GM23338 (cell line): Measurements from ENCODE around the gene TAS2R14. TPM values are rescaled to one million over a fixed set of nuclear protein-coding genes. Genes with fewer than 3 reads are reported as not detected.

Experiments used
- ATAC-seq: fragments of 200-7000 bp; cut with Tn5 transposase; 3 replicates; pipeline ENCODE4 v1.9.1; 2020
- DNase-seq: peaks from one replicate; pipeline ENCODE4 v3.0.0-alpha.2; 2015; ENCODE audit warnings: low spot score
- H2AFZ ChIP-seq: fragments of 200-600 bp; sonication (generic); 2 replicates; pipeline ENCODE4 v1.8.0; 2016; ENCODE audit warnings: antibody characterized with exemption, mild to moderate bottlenecking, moderate library complexity
- H3F3A ChIP-seq: fragments of 200-600 bp; sonication (generic); replicated peaks from 2 replicates; pipeline ENCODE4 v1.8.0; 2017; ENCODE audit warnings: antibody characterized with exemption, mixed run types, low read depth
- H3K27ac ChIP-seq: fragments of 200-600 bp; sonication (generic); 2 replicates; pipeline ENCODE4 v1.6.1; 2016; ENCODE audit warnings: low read depth
- H3K27me3 ChIP-seq: fragments of 200-600 bp; sonication (generic); 2 replicates; pipeline ENCODE4 v1.8.0; 2016; ENCODE audit warnings: mild to moderate bottlenecking, mixed run types, moderate library complexity; ENCODE audit not compliant: insufficient read depth
- H3K36me3 ChIP-seq: fragments of 200-600 bp; sonication (generic); 2 replicates; pipeline ENCODE4 v1.8.0; 2016; ENCODE audit warnings: mild to moderate bottlenecking; ENCODE audit not compliant: insufficient read depth
- H3K4me1 ChIP-seq: fragments of 200-600 bp; sonication (generic); 2 replicates; pipeline ENCODE4 v1.8.0; 2016; ENCODE audit warnings: mild to moderate bottlenecking, moderate library complexity; ENCODE audit not compliant: insufficient read depth
- H3K4me2 ChIP-seq: fragments of 200-600 bp; sonication (generic); 2 replicates; pipeline ENCODE4 v1.7.1; 2017; ENCODE audit warnings: mixed run types
- H3K4me3 ChIP-seq: fragments of 200-600 bp; sonication (generic); 2 replicates; pipeline ENCODE4 v1.6.1; 2016; ENCODE audit warnings: mixed run types
- H3K79me2 ChIP-seq: fragments of 200-600 bp; sonication (generic); replicated peaks from 2 replicates; pipeline ENCODE4 v1.8.0; 2017; ENCODE audit warnings: mild to moderate bottlenecking; ENCODE audit not compliant: insufficient read depth
- H3K9me2 ChIP-seq: fragments of 200-600 bp; sonication (generic); 2 replicates; pipeline ENCODE4 v1.8.0; 2017; ENCODE audit not compliant: insufficient read depth
- H4K20me1 ChIP-seq: fragments of 200-600 bp; sonication (generic); replicated peaks from 2 replicates; pipeline ENCODE4 v1.8.0; 2017; ENCODE audit warnings: mild to moderate bottlenecking; ENCODE audit not compliant: insufficient read depth
- H3K27ac Mint-ChIP-seq: 2 replicates; pipeline ENCODE4 v1.8.0; 2020; ENCODE audit warnings: inconsistent platforms, mild to moderate bottlenecking, moderate library complexity, mixed read lengths
- H3K27me3 Mint-ChIP-seq: 3 replicates; pipeline ENCODE4 v1.8.0; 2022; ENCODE audit warnings: low read depth, mild to moderate bottlenecking, moderate library complexity, mixed read lengths, inconsistent platforms; ENCODE audit not compliant: insufficient read depth, poor library complexity
- H3K36me3 Mint-ChIP-seq: 3 replicates; pipeline ENCODE4 v1.8.0; 2021; ENCODE audit warnings: low read depth, mild to moderate bottlenecking, inconsistent platforms, moderate library complexity, mixed read lengths
- H3K4me1 Mint-ChIP-seq: 3 replicates; pipeline ENCODE4 v1.8.0; 2020; ENCODE audit warnings: mild to moderate bottlenecking, inconsistent platforms, mixed read lengths
- H3K4me3 Mint-ChIP-seq: 3 replicates; pipeline ENCODE4 v1.8.0; 2021; ENCODE audit warnings: moderate library complexity, mild to moderate bottlenecking, inconsistent platforms, mixed read lengths
- H3K9me3 Mint-ChIP-seq: 3 replicates; pipeline ENCODE4 v1.8.0; 2020; ENCODE audit warnings: moderate library complexity, mild to moderate bottlenecking, inconsistent platforms, mixed read lengths
- EZH2phosphoT487 ChIP-seq: fragments of 200-600 bp; sonication (generic); IDR thresholded peaks from one replicate; pipeline ENCODE4 v1.8.1; 2018; ENCODE audit warnings: antibody characterized with exemption; ENCODE audit not compliant: unreplicated experiment
- JUNB ChIP-seq: IDR thresholded peaks from one replicate; pipeline ENCODE4 v1.6.1; 2016; ENCODE audit warnings: antibody characterized with exemption; ENCODE audit not compliant: unreplicated experiment
- POLR2AphosphoS5 ChIP-seq: IDR thresholded peaks from 2 replicates; pipeline ENCODE4 v1.6.1; 2016; ENCODE audit warnings: antibody characterized with exemption, low read depth
- ZNF114 ChIP-seq: fragments of 250-450 bp; sonication (Bioruptor Pico); IDR thresholded peaks from 2 replicates; pipeline ENCODE4 v1.5.0; 2020; ENCODE audit warnings: mild to moderate bottlenecking, moderate library complexity
- polyA plus RNA-seq: library from polyadenylated mRNA; unstranded; fragments of >200 nt; fragmentation: Nextera tagmentation; extraction: Ambion mirVana; gene quantifications from 2 replicates; pipeline ENCODE4 v1.2.1, GENCODE V29; 2016
- total RNA-seq: library from RNA; depleted of rRNA; stranded (reverse); fragments of >200 nt; shearing (Covaris generic); gene quantifications from 2 replicates; pipeline ENCODE4 v1.2.3, GENCODE V29; 2014
- TF ChIP-seq, protein P1 (sequence below): fragments of 250-450 bp; sonication (Bioruptor Pico); IDR thresholded peaks from 2 replicates; pipeline ENCODE4 v1.5.0; 2020; ENCODE audit warnings: mild to moderate bottlenecking, moderate library complexity
- TF ChIP-seq, protein P2 (sequence below): IDR thresholded peaks from 2 replicates; pipeline ENCODE4 v1.6.1; 2016; ENCODE audit warnings: antibody characterized with exemption

TAS2R14 gene
- total and polyA plus RNA-seq, 2 experiments from 2014 or later = 2.6 to 5.9 TPM

DNA sequence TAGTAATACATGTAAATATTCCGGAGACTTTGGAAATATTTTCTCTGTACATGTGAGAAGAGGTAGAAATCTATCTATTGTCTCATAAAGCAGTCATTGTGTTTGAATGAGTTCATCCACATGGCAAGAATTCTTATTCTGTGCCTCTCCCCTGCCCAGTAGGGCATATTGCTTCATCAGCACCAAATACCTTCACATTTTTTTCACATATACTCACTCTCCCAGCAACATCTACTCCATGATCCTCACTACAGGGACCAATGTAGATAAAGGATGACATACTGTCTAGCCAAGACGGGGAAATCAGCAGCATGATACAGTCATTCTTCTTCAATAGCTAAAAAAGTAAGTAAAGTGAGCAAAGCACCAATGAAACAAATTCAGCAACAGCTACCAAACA is 1.3 kb upstream of the TAS2R14 start:
- H4K20me1 ChIP-seq = no peaks in the 10 kb centered on the region
- 0 out of 2 replicates have a peak, but pooled peaks cover 2% of the 10 kb centered on the region for H3K36me3 ChIP-seq
- DNase-seq (no peak), ATAC-seq (no peak)
- H3K9me2 ChIP-seq = no peaks in the 10 kb centered on the region
- no peak overlapping the region for H3K27ac ChIP-seq
- Mint-ChIP-seq H3K4me1 (peaks cover 27% of the 10 kb centered on the region), H3K36me3 (peaks cover 24% of the 10 kb centered on the region), H3K27ac (no peak overlapping the region), H3K4me3 (no peak overlapping the region), H3K27me3 (peaks cover 2% of the 10 kb centered on the region), H3K9me3 (peaks cover 26% of the 10 kb centered on the region)
- no peaks in the 10 kb centered on the region for H3K4me1 ChIP-seq
- H3F3A ChIP-seq = no peaks in the 10 kb centered on the region
- no peaks in the 10 kb centered on the region for H3K27me3 ChIP-seq
- H3K4me2 ChIP-seq = no peak overlapping the region
- H2AFZ ChIP-seq = no peak overlapping the region
- no peak overlapping the region for H3K4me3 ChIP-seq
- no peaks in the 10 kb centered on the region for H3K79me2 ChIP-seq
- no peak for TF ChIP-seq EZH2phosphoT487
- TF ChIP-seq POLR2AphosphoS5 = no peak
- TF ChIP-seq, protein P1, sequence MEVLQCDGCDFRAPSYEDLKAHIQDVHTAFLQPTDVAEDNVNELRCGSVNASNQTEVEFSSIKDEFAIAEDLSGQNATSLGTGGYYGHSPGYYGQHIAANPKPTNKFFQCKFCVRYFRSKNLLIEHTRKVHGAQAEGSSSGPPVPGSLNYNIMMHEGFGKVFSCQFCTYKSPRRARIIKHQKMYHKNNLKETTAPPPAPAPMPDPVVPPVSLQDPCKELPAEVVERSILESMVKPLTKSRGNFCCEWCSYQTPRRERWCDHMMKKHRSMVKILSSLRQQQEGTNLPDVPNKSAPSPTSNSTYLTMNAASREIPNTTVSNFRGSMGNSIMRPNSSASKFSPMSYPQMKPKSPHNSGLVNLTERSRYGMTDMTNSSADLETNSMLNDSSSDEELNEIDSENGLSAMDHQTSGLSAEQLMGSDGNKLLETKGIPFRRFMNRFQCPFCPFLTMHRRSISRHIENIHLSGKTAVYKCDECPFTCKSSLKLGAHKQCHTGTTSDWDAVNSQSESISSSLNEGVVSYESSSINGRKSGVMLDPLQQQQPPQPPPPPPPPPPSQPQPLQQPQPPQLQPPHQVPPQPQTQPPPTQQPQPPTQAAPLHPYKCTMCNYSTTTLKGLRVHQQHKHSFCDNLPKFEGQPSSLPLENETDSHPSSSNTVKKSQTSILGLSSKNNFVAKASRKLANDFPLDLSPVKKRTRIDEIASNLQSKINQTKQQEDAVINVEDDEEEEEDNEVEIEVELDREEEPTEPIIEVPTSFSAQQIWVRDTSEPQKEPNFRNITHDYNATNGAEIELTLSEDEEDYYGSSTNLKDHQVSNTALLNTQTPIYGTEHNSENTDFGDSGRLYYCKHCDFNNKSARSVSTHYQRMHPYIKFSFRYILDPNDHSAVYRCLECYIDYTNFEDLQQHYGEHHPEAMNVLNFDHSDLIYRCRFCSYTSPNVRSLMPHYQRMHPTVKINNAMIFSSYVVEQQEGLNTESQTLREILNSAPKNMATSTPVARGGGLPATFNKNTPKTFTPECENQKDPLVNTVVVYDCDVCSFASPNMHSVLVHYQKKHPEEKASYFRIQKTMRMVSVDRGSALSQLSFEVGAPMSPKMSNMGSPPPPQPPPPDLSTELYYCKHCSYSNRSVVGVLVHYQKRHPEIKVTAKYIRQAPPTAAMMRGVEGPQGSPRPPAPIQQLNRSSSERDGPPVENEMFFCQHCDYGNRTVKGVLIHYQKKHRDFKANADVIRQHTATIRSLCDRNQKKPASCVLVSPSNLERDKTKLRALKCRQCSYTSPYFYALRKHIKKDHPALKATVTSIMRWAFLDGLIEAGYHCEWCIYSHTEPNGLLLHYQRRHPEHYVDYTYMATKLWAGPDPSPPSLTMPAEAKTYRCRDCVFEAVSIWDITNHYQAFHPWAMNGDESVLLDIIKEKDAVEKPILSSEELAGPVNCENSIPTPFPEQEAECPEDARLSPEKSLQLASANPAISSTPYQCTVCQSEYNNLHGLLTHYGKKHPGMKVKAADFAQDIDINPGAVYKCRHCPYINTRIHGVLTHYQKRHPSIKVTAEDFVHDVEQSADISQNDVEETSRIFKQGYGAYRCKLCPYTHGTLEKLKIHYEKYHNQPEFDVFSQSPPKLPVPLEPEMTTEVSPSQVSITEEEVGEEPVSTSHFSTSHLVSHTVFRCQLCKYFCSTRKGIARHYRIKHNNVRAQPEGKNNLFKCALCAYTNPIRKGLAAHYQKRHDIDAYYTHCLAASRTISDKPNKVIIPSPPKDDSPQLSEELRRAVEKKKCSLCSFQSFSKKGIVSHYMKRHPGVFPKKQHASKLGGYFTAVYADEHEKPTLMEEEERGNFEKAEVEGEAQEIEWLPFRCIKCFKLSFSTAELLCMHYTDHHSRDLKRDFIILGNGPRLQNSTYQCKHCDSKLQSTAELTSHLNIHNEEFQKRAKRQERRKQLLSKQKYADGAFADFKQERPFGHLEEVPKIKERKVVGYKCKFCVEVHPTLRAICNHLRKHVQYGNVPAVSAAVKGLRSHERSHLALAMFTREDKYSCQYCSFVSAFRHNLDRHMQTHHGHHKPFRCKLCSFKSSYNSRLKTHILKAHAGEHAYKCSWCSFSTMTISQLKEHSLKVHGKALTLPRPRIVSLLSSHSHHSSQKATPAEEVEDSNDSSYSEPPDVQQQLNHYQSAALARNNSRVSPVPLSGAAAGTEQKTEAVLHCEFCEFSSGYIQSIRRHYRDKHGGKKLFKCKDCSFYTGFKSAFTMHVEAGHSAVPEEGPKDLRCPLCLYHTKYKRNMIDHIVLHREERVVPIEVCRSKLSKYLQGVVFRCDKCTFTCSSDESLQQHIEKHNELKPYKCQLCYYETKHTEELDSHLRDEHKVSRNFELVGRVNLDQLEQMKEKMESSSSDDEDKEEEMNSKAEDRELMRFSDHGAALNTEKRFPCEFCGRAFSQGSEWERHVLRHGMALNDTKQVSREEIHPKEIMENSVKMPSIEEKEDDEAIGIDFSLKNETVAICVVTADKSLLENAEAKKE = no peak
- no peak for TF ChIP-seq JUNB

GRCh38 chr12:10936506-10936905 is 2.6 kb downstream of the TAS2R14 start:
- Mint-ChIP-seq H3K4me1 (peaks cover 9% of the 10 kb centered on the region; the same call in 2 of the 3 replicates), H3K9me3 (no peaks in the 10 kb centered on the region), H3K27ac (no peak overlapping the region), H3K4me3 (no peak overlapping the region), H3K36me3 (no peaks in the 10 kb centered on the region; the same call in 2 of the 3 replicates), H3K27me3 (no peaks in the 10 kb centered on the region)
- H2AFZ ChIP-seq = no peak overlapping the region
- no peaks in the 10 kb centered on the region for H3K27me3 ChIP-seq
- H4K20me1 ChIP-seq = no peaks in the 10 kb centered on the region; the same call in 1 of the 2 replicates
- no peaks in the 10 kb centered on the region for H3K9me2 ChIP-seq
- H3K4me3 ChIP-seq = no peak overlapping the region
- ATAC-seq = no peak
- H3K4me1 ChIP-seq = no peaks in the 10 kb centered on the region
- DNase-seq = no peak
- no peaks in the 10 kb centered on the region for H3K36me3 ChIP-seq
- TF ChIP-seq, protein P2, sequence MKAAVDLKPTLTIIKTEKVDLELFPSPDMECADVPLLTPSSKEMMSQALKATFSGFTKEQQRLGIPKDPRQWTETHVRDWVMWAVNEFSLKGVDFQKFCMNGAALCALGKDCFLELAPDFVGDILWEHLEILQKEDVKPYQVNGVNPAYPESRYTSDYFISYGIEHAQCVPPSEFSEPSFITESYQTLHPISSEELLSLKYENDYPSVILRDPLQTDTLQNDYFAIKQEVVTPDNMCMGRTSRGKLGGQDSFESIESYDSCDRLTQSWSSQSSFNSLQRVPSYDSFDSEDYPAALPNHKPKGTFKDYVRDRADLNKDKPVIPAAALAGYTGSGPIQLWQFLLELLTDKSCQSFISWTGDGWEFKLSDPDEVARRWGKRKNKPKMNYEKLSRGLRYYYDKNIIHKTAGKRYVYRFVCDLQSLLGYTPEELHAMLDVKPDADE = no peak
- TF ChIP-seq, protein P1 = no peak
- TF ChIP-seq ZNF114 (CRISPR knock-in tag) = no peak
- no peak overlapping the region for H3K27ac ChIP-seq
- no peaks in the 10 kb centered on the region for H3K79me2 ChIP-seq
- no peaks in the 10 kb centered on the region for H3F3A ChIP-seq
- H3K4me2 ChIP-seq = no peak overlapping the region
